NK-92 treated with Interleukin-12 subunit alpha and Interleukin-12 subunit beta, amount 100 ng/mL, for 24 hours (cell line): ENCODE results near the gene ECE2.

ENCODE experiments used
- DNase-seq: peaks from one replicate; lab custom pipeline; 2025; lab: John Stamatoyannopoulos, UW

ECE2 gene

GRCh38 chr3:184275961-184276910 lies at the start of gene ECE2:
Gene ECE2 (plus strand): TSS chr3:184276022. CDS start chr3:184276154, 132 bp downstream.
- DNase-seq: no peak

GRCh38 chr3:184227481-184227935 lies 48.3 kb upstream of the ECE2 start:
- DNase-seq: no peak

GRCh38 chr3:184228376-184229137 lies 47.3 kb upstream of the ECE2 start:
- DNase-seq: no peak

- DNase-seq: no peak
Measured at GRCh38 chr3:184229394-184230080, 46.3 kb upstream of the ECE2 start, which contains the start of gene VWA5B2. Gene VWA5B2 (plus strand): TSS chr3:184229585. CDS start chr3:184230529, 944 bp downstream.

GRCh38 chr3:184230081-184230602 lies 45.7 kb upstream of the ECE2 start:
- DNase-seq: no peak

GRCh38 chr3:184230603-184231528 lies 45.0 kb upstream of the ECE2 start:
- DNase-seq: no peak

GRCh38 chr3:184231671-184232070 lies 44.2 kb upstream of the ECE2 start:
- DNase-seq: no peak

GRCh38 chr3:184233127-184233843 lies 42.5 kb upstream of the ECE2 start:
- no peak for DNase-seq

GRCh38 chr3:184234224-184234623 lies 41.6 kb upstream of the ECE2 start:
- DNase-seq: no peak

- DNase-seq: no peak
Measured at GRCh38 chr3:184234671-184235380, 41.0 kb upstream of the ECE2 start.

GRCh38 chr3:184235381-184236032 lies 40.3 kb upstream of the ECE2 start:
- DNase-seq: no peak

- no peak for DNase-seq
Measured at GRCh38 chr3:184236033-184236410, 39.8 kb upstream of the ECE2 start.

GRCh38 chr3:184236636-184237035 lies 39.2 kb upstream of the ECE2 start:
- DNase-seq: no peak

GRCh38 chr3:184237211-184237610 lies 38.6 kb upstream of the ECE2 start:
- DNase-seq: no peak

- DNase-seq: no peak
Measured at GRCh38 chr3:184237807-184238206, 38.0 kb upstream of the ECE2 start.

- DNase-seq: no peak
Measured at GRCh38 chr3:184238246-184238818, 37.5 kb upstream of the ECE2 start.

- no peak for DNase-seq
Measured at GRCh38 chr3:184239221-184239620, 36.6 kb upstream of the ECE2 start.

GRCh38 chr3:184239708-184240107 lies 36.1 kb upstream of the ECE2 start:
- no peak for DNase-seq
